Measurements from ENCODE around the gene TRPT1.

DNA sequence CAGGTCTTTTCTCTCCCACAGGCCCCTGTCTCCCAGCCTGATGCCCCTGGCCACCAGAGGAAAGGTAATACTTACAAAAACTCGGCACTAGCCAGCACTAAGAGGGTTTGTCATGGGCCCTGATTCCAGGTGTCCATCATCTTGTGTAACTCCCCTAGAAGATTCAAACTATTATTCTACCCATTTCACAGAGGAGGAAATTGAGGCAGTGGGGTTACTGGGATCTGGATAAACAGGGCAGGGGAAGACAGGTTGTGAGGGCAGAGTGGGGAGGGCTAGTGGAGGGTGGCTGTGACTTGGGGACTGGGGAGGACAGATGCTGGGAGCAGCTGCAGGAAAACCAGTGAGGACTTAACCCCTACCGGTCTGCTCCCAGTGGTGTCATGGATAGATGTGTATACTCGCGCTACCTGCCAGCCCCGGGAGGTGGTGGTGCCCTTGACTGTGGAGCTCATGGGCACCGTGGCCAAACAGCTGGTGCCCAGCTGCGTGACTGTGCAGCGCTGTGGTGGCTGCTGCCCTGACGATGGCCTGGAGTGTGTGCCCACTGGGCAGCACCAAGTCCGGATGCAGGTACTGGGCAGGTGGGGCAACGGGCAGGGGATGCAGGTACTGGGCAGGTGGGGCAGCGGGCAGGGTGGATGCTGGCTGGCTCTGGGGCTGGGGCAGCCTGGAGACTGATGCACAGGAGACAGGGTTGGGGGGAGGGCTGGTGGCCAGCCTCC, 9.6 kb upstream of the TRPT1 start:
- TF ChIP-seq, protein P1, sequence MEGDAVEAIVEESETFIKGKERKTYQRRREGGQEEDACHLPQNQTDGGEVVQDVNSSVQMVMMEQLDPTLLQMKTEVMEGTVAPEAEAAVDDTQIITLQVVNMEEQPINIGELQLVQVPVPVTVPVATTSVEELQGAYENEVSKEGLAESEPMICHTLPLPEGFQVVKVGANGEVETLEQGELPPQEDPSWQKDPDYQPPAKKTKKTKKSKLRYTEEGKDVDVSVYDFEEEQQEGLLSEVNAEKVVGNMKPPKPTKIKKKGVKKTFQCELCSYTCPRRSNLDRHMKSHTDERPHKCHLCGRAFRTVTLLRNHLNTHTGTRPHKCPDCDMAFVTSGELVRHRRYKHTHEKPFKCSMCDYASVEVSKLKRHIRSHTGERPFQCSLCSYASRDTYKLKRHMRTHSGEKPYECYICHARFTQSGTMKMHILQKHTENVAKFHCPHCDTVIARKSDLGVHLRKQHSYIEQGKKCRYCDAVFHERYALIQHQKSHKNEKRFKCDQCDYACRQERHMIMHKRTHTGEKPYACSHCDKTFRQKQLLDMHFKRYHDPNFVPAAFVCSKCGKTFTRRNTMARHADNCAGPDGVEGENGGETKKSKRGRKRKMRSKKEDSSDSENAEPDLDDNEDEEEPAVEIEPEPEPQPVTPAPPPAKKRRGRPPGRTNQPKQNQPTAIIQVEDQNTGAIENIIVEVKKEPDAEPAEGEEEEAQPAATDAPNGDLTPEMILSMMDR (conservative IDR thresholded peaks at IDR 0.05; ENCODE audit: low read length), result no peak
- no peak for TF ChIP-seq EZH2phosphoT487 (IDR thresholded peaks at IDR 0.05; ENCODE audit: borderline replicate concordance, low read depth, low read length)
